GM12878 (cell line): ENCODE results near the gene USP5. TPM values are rescaled to one million over a fixed set of nuclear protein-coding genes. Genes with fewer than 3 reads are reported as not detected.

Experiments used
- ATAC-seq: fragments of 200-7000 bp; cut with Tn5 transposase; 3 replicates; pipeline ENCODE4 v1.9.1; 2020; ENCODE audit warnings: mild to moderate bottlenecking, moderate library complexity
- BruUV-seq: library from RNA; stranded (reverse); fragments of 400-500 nt; replicated peaks from 2 replicates; lab custom pipeline; 2021; lab: Mats Ljungman, UMichigan
- CTCF ChIA-PET: fragments of 300-600 bp; sonication (Branson Sonifier 250); formaldehyde crosslinking; extraction: SDS; loops from one replicate; lab custom pipeline; 2021; ENCODE audit warnings: inconsistent platforms; lab: Yijun Ruan, JAX
- POLR2A ChIA-PET: fragments of 350-600 bp; formaldehyde crosslinking; extraction: SDS; loops from one replicate; lab custom pipeline; 2021; ENCODE audit warnings: inconsistent platforms; lab: Charles Lee
- RAD21 ChIA-PET: fragments of 300-600 bp; sonication (Branson Sonifier 250); formaldehyde crosslinking; loops from one replicate; lab custom pipeline; 2023; ENCODE audit warnings: antibody characterized with exemption; ENCODE audit not compliant: unreplicated experiment; lab: Charles Lee
- SMC1A ChIA-PET: fragments of 300-600 bp; sonication (Branson Sonifier 250); formaldehyde crosslinking; loops from one replicate; lab custom pipeline; 2023; ENCODE audit not compliant: unreplicated experiment, uncharacterized antibody; lab: Charles Lee
- DNase-seq: peaks from one replicate; pipeline ENCODE4 v3.0.0-alpha.2; 2011; ENCODE audit warnings: low read depth, low spot score
- FAIRE-seq: peaks from 3 replicates; lab custom pipeline; 2011; peaks lifted over from hg19 to GRCh38; lab: Jason Lieb, UNC
- H2AFZ ChIP-seq: 2 replicates; pipeline ENCODE4 v1.6.0; 2011; ENCODE audit warnings: low read depth, low read length, control low read depth; ENCODE audit not compliant: control insufficient read depth
- H3K27ac ChIP-seq: 2 replicates; pipeline ENCODE4 v1.5.1; 2011; ENCODE audit warnings: control low read depth; ENCODE audit not compliant: control insufficient read depth, insufficient read depth
- H3K27me3 ChIP-seq, 2 experiments: replicated peaks in 1 of 2; 2 replicates each; pipeline versions ENCODE4 v1.6.0 to v1.6.1; 2011; ENCODE audit warnings: low read length in 1 of 2; ENCODE audit not compliant: control insufficient read depth in 2 of 2, insufficient read depth in 2 of 2
- H3K36me3 ChIP-seq, 2 experiments: 2 replicates each; pipeline ENCODE4 v1.5.1; 2011; ENCODE audit warnings: low read length in 1 of 2; ENCODE audit not compliant: control insufficient read depth in 2 of 2, insufficient read depth in 2 of 2
- H3K4me1 ChIP-seq: 2 replicates; pipeline ENCODE4 v1.6.1; 2011; ENCODE audit warnings: mild to moderate bottlenecking, low read length, moderate library complexity, mixed read lengths; ENCODE audit not compliant: control insufficient read depth, insufficient read depth
- H3K4me2 ChIP-seq: 2 replicates; pipeline ENCODE4 v1.6.0; 2011; ENCODE audit warnings: control low read depth; ENCODE audit not compliant: control insufficient read depth, insufficient read depth
- H3K4me3 ChIP-seq: fragments of 200-600 bp; sonication (generic); 2 replicates; pipeline ENCODE4 v1.5.1; 2016
- H3K79me2 ChIP-seq: 2 replicates; pipeline ENCODE4 v1.6.0; 2011; ENCODE audit warnings: low read length; ENCODE audit not compliant: control insufficient read depth, insufficient read depth
- H3K9ac ChIP-seq: 2 replicates; pipeline ENCODE4 v1.8.0; 2011; ENCODE audit warnings: low read length, control low read depth, mixed read lengths; ENCODE audit not compliant: control insufficient read depth, insufficient read depth
- H3K9me3 ChIP-seq: replicated peaks from 3 replicates; pipeline ENCODE4 v1.5.1; 2011; ENCODE audit warnings: mild to moderate bottlenecking, low read length; ENCODE audit not compliant: control insufficient read depth, insufficient read depth
- H4K20me1 ChIP-seq: 2 replicates; pipeline ENCODE4 v1.6.0; 2011; ENCODE audit not compliant: control insufficient read depth, insufficient read depth
- CBX5 ChIP-seq: sonication (generic); IDR thresholded peaks from 2 replicates; pipeline ENCODE4 v1.6.1; 2016; ENCODE audit warnings: low read depth, moderate library complexity, mild to moderate bottlenecking, inconsistent platforms
- DPF2 ChIP-seq: fragments of 450-650 bp; IDR thresholded peaks from 2 replicates; pipeline ENCODE4 v1.6.1; 2017; ENCODE audit warnings: mild to moderate bottlenecking
- MYB ChIP-seq: fragments of 150-350 bp; IDR thresholded peaks from 2 replicates; pipeline ENCODE4 v1.6.1; 2014; ENCODE audit warnings: mild to moderate bottlenecking, low read depth, low read length, borderline replicate concordance
- MYC ChIP-seq: IDR thresholded peaks from 2 replicates; pipeline ENCODE4 v1.6.1; 2011; ENCODE audit warnings: mild to moderate bottlenecking, low read length, moderate library complexity, inconsistent platforms; ENCODE audit not compliant: insufficient read depth, insufficient replicate concordance, insufficient read length, severe bottlenecking
- NKRF ChIP-seq: fragments of 450-650 bp; conservative IDR thresholded peaks from 2 replicates; pipeline ENCODE4 v1.6.1; 2017; ENCODE audit warnings: mild to moderate bottlenecking, moderate library complexity
- NR2F1 ChIP-seq: fragments of 450-650 bp; conservative IDR thresholded peaks from 2 replicates; pipeline ENCODE4 v1.6.1; 2017; ENCODE audit warnings: mild to moderate bottlenecking
- RB1 ChIP-seq: fragments of 450-650 bp; formaldehyde crosslinking; IDR thresholded peaks from 2 replicates; pipeline ENCODE4 v1.6.1; 2017; ENCODE audit warnings: mild to moderate bottlenecking, borderline replicate concordance
- SMAD5 ChIP-seq: IDR thresholded peaks from 2 replicates; pipeline ENCODE4 v1.6.1; 2016; ENCODE audit warnings: antibody characterized with exemption, low read depth
- SUZ12 ChIP-seq: fragments of 200-600 bp; sonication (generic); IDR thresholded peaks from one replicate; pipeline ENCODE4 v1.6.1; 2018; ENCODE audit warnings: antibody characterized with exemption, mild to moderate bottlenecking; ENCODE audit not compliant: unreplicated experiment
- TCF3 ChIP-seq: IDR thresholded peaks from 2 replicates; pipeline ENCODE4 v1.6.1; 2012; ENCODE audit warnings: low read depth, mild to moderate bottlenecking, low read length, borderline replicate concordance; ENCODE audit not compliant: insufficient read depth
- WRNIP1 ChIP-seq: IDR thresholded peaks from 2 replicates; pipeline ENCODE4 v1.6.1; 2011; ENCODE audit warnings: low read depth, low read length, improper control_type of control experiment, borderline replicate concordance
- ZBED1 ChIP-seq: IDR thresholded peaks from 2 replicates; pipeline ENCODE4 v1.6.1; 2016; ENCODE audit warnings: borderline replicate concordance
- ZNF217 ChIP-seq: fragments of 450-650 bp; IDR thresholded peaks from 2 replicates; pipeline ENCODE4 v1.6.1; 2017; ENCODE audit warnings: antibody characterized with exemption, mild to moderate bottlenecking
- WGBS: methylation state at CpG from one replicate; pipeline ENCODE4 v1.1.6; 2016; ENCODE audit warnings: low lambda C conversion rate; ENCODE audit not compliant: insufficient replicate concordance, insufficient coverage; ENCODE audit errors: missing lambda C conversion rate; 5-methylcytosine and 5-hydroxymethylcytosine counted together
- in situ Hi-C: fragments of 300-500 bp; cut with MboI; formaldehyde crosslinking; loops from 9 replicates; pipeline ENCODE4 v1.14.3; 2018; ENCODE audit warnings: mixed read lengths
- intact Hi-C: fragments of 100-400 bp; cut with micrococcal nuclease; formaldehyde crosslinking; loops from one replicate; pipeline ENCODE4 v1.14.2; 2022; ENCODE audit not compliant: unreplicated experiment
- polyA plus RNA-seq, 11 experiments: library from polyadenylated mRNA; depleted of rRNA in 4 of 11; unstranded in 6 of 11; stranded (reverse) in 5 of 11; fragments of >200 nt; fragmentation: Nextera tagmentation in 4 of 11; fragmentation: Illumina TruSeq in 1 of 11; extraction: Ambion mirVana in 4 of 11; extraction: Trizol in 1 of 11; gene quantifications; 1 replicate in 1 of 11; 2 replicates in 10 of 11; pipeline versions ENCODE4 v1.2.1 to v1.2.3, GENCODE V29; 2011 to 2016; ENCODE audit warnings: inconsistent platforms in 2 of 11, missing spikeins in 2 of 11, low read depth in 1 of 11
- total RNA-seq, 4 experiments: library from RNA; depleted of rRNA in 3 of 4; stranded (reverse); fragments of >200 nt in 3 of 4; fragmentation: Illumina TruSeq in 1 of 4; extraction: Trizol in 1 of 4; gene quantifications; 2 replicates each; pipeline versions ENCODE4 v1.2.1 to v1.2.3, GENCODE V29; 2013 to 2021

Gene USP5
- total and polyA plus RNA-seq, 10 of the 15 experiments (the other 5 are each of a cell fraction or from before 2014, with no cell fraction given): 2.5 to 124 (median 74.6) TPM

- Histone ChIP-seq H3K27me3 (no peaks in the 10 kb centered on the region), H4K20me1 (no peaks in the 10 kb centered on the region), H3K4me2 (peak overlapping the region; percentile 96), H3K9ac (peak overlapping the region; percentile 71), H3K9me3 (no peaks in the 10 kb centered on the region), H3K27ac (peak overlapping the region; percentile 72), H3K4me1 (peaks cover 28% of the 10 kb centered on the region), H2AFZ (peak overlapping the region; percentile 18; the same call in 1 of the 2 replicates), H3K4me3 (peak overlapping the region; percentile 60), H3K36me3 (peaks cover 2 to 15% of the 10 kb centered on the region in 2 experiments), H3K79me2 (peaks cover 41% of the 10 kb centered on the region)
- POLR2A ChIA-PET: interaction anchor here (0.6 to 8.9 kb wide), 22 partner anchors 9 to 257 kb away, joined by 3 to 84 read pairs (median 6); partner anchors contain the start of genes C12orf57, C1RL, COPS7A and MLF2
- RAD21 ChIA-PET: interaction anchor here (0.6 to 5.6 kb wide), 14 partner anchors 8 to 281 kb away, joined by 3 to 42 read pairs (median 5); partner anchors contain the start of genes C12orf57, COPS7A, MLF2 and PTMS
- TF ChIP-seq SMAD5 (no peak), WRNIP1 (no peak), ZBED1 (no peak), ZNF217 (no peak), RB1 (no peak), MYC (no peak), CBX5 (no peak), TCF3 (no peak), SUZ12 (no peak), NKRF (no peak), NR2F1 (no peak), MYB (no peak), DPF2 (no peak)
- intact Hi-C loops: loop anchor here (5.0 kb wide), 1 partner anchor 163 kb away; the partner anchor contains the start of gene ZNF384
- SMC1A ChIA-PET: interaction anchor here (0.6 to 5.0 kb wide), 10 partner anchors 10 to 406 kb away, joined by 3 to 26 read pairs (median 6); partner anchors contain the start of genes CD27, COPS7A, GNB3 and MLF2
- in situ Hi-C loops: no loop called here
- CTCF ChIA-PET: interaction anchor here (0.9 to 9.9 kb wide), 8 partner anchors 17 to 313 kb away, joined by 3 to 173 read pairs (median 6); partner anchors contain the start of genes COPS7A, MLF2, PTPN6 and SPSB2
- 39% methylated on average over 16 of the region's 16 CpGs for WGBS
- FAIRE-seq (no peak), ATAC-seq (no peak), DNase-seq (no peak)
- TSS peak; percentile 81 for BruUV-seq
These were observed 1.2 kb upstream of the USP5 start for GRCh38 chr12:6850796-6851152.
